HepG2 (cell line): ENCODE data around the gene CRYAB. TPM values are rescaled to one million over a fixed set of nuclear protein-coding genes. Genes with fewer than 3 reads are reported as not detected.
A peak's percentile ranks its signal among the peaks of the same experiment; 100 is the strongest.

Experiments
- ARNTL ChIP-seq: sonication (generic); formaldehyde crosslinking; IDR thresholded peaks from 2 replicates; pipeline ENCODE4 v1.4.0; 2020; ENCODE audit warnings: mild to moderate bottlenecking, missing genetic modification reagents
- DR1 ChIP-seq: sonication (generic); formaldehyde crosslinking; IDR thresholded peaks from 2 replicates; pipeline ENCODE4 v1.8.0; 2021; ENCODE audit warnings: mild to moderate bottlenecking, missing genetic modification reagents, inconsistent platforms
- FOSL1 ChIP-seq: sonication (generic); formaldehyde crosslinking; IDR thresholded peaks from 2 replicates; pipeline ENCODE4 v1.9.0; 2021; ENCODE audit warnings: missing genetic modification reagents, borderline replicate concordance
- FOXP1 ChIP-seq, 2 experiments: fragments of 450-650 bp in 1 of 2; IDR thresholded peaks; 2 replicates each; pipeline ENCODE4 v1.6.1; 2017 to 2018; ENCODE audit warnings: antibody characterized with exemption in 1 of 2
- GFI1 ChIP-seq: sonication (generic); formaldehyde crosslinking; IDR thresholded peaks from 2 replicates; pipeline ENCODE4 v1.5.0; 2020; ENCODE audit warnings: missing genetic modification reagents, mild to moderate bottlenecking, borderline replicate concordance
- HMG20A ChIP-seq: IDR thresholded peaks from 2 replicates; pipeline ENCODE4 v1.6.1; 2016; ENCODE audit warnings: borderline replicate concordance
- IKZF5 ChIP-seq: IDR thresholded peaks from 2 replicates; pipeline ENCODE4 v1.6.1; 2018; ENCODE audit warnings: missing genetic modification reagents, mild to moderate bottlenecking, missing compliant biosample characterization
- MXD1 ChIP-seq: sonication (generic); formaldehyde crosslinking; IDR thresholded peaks from 2 replicates; pipeline ENCODE4 v1.4.0; 2020; ENCODE audit warnings: mild to moderate bottlenecking, missing genetic modification reagents
- PBX2 ChIP-seq: IDR thresholded peaks from 2 replicates; pipeline ENCODE4 v1.6.1; 2016; ENCODE audit warnings: control low read depth
- SMAD9 ChIP-seq: sonication (generic); formaldehyde crosslinking; IDR thresholded peaks from 2 replicates; pipeline ENCODE4 v1.5.1; 2020; ENCODE audit warnings: mild to moderate bottlenecking, missing genetic modification reagents
- STAT5B ChIP-seq: sonication (generic); formaldehyde crosslinking; IDR thresholded peaks from 2 replicates; pipeline ENCODE4 v1.4.0; 2020; ENCODE audit warnings: missing genetic modification reagents
- THAP9 ChIP-seq: sonication (generic); formaldehyde crosslinking; IDR thresholded peaks from 2 replicates; pipeline ENCODE4; 2020; ENCODE audit warnings: missing genetic modification reagents, mild to moderate bottlenecking, borderline replicate concordance
- ZBTB39 ChIP-seq: sonication (generic); formaldehyde crosslinking; IDR thresholded peaks from 2 replicates; pipeline ENCODE4 v1.5.0; 2020; ENCODE audit warnings: missing genetic modification reagents
- ZNF512B ChIP-seq: sonication (generic); formaldehyde crosslinking; IDR thresholded peaks from 2 replicates; pipeline ENCODE4 v1.5.1; 2020; ENCODE audit warnings: missing genetic modification reagents, mild to moderate bottlenecking, borderline replicate concordance
- polyA plus RNA-seq, 8 experiments: library from polyadenylated mRNA; depleted of rRNA in 3 of 8; stranded (reverse) in 7 of 8; unstranded in 1 of 8; fragments of >200 nt; fragmentation: Illumina TruSeq in 4 of 8; extraction: Trizol in 4 of 8; gene quantifications; 2 replicates each; pipeline versions ENCODE4 v1.2.1 to v1.2.3, GENCODE V29; 2011 to 2016; ENCODE audit warnings: low read depth in 4 of 8, missing spikeins in 1 of 8, mixed read lengths in 1 of 8; ENCODE audit not compliant: insufficient read depth in 1 of 8
- total RNA-seq, 5 experiments: library from RNA; depleted of rRNA; stranded (reverse); fragments of >200 nt; fragmentation: Illumina TruSeq; extraction: Trizol; gene quantifications; 2 replicates each; pipeline ENCODE4 v1.2.3, GENCODE V29; 2016; ENCODE audit warnings: low read depth in 1 of 5

The CRYAB gene
- total and polyA plus RNA-seq, 2 of the 13 experiments (the other 11 are each of a cell fraction or from before 2014, with no cell fraction given): 0.55 to 1.1 TPM

GRCh38 chr11:111870886-111871692 lies 40.5 kb downstream of the CRYAB start, which contains the start of gene ALG9 (continued):
- TF ChIP-seq FOSL1 (CRISPR knock-in tag) (no peak), ZBTB39 (CRISPR knock-in tag) (no peak), THAP9 (CRISPR knock-in tag) (no peak), GFI1 (CRISPR knock-in tag) (no peak; the same call in 1 of the 2 replicates), SMAD9 (CRISPR knock-in tag) (no peak), ARNTL (peak; percentile 23; the same call in 1 of the 2 replicates), FOXP1 (IDR thresholded peaks at IDR 0.05) (no peak), FOXP1 (CRISPR knock-in tag; IDR thresholded peaks at IDR 0.05) (no peak), HMG20A (CRISPR knock-in tag) (no peak), MXD1 (no peak), STAT5B (CRISPR knock-in tag) (no peak), DR1 (0 out of 2 replicates have a peak, but pooled peaks have one; percentile 40), IKZF5 (no peak), PBX2 (CRISPR knock-in tag) (no peak), ZNF512B (no peak)
